Gastrocnemius medialis (tissue), 4 donors: ENCODE data around the gene TMEM247.

Experiments used
- POLR2A ChIP-seq, 2 donors: fragments of 450-650 bp; IDR thresholded peaks; one replicate each; pipeline ENCODE4 v1.6.1; 2017; ENCODE audit warnings: antibody characterized with exemption in 2 of 2, mild to moderate bottlenecking in 2 of 2, moderate library complexity in 2 of 2
- TF ChIP-seq, protein P1 (sequence below), 5 experiments: fragments of 450-650 bp in 3 of 5; fragments of 200-600 bp in 2 of 5; sonication (generic) in 2 of 5; IDR thresholded peaks in 4 of 5; conservative IDR thresholded peaks in 1 of 5; 1 replicate in 4 of 5; 2 replicates in 1 of 5; pipeline ENCODE4 v1.5.1; 2016 to 2019; ENCODE audit warnings: antibody characterized with exemption in 5 of 5, mild to moderate bottlenecking in 3 of 5, moderate library complexity in 3 of 5

DNA sequence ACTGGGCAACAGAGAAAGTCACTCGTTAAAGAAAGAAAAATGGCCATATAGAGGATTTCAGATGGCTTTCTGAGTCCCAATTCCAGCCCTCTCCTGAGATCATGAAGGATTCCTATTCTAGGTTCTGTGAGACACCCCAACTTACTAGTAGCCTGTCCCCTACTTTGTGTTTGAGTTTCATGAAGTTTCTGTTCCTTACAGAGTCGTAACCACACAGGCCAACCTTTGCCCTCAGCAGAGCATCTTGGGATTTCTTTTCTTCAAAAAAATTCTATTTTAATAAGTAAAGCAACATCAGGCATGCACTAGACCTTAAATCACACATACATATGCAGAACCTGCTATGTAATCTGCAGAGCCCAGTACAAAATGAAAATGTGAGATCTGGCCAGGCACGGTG lies 30.4 kb downstream of the TMEM247 start:
- TF ChIP-seq, protein P1, sequence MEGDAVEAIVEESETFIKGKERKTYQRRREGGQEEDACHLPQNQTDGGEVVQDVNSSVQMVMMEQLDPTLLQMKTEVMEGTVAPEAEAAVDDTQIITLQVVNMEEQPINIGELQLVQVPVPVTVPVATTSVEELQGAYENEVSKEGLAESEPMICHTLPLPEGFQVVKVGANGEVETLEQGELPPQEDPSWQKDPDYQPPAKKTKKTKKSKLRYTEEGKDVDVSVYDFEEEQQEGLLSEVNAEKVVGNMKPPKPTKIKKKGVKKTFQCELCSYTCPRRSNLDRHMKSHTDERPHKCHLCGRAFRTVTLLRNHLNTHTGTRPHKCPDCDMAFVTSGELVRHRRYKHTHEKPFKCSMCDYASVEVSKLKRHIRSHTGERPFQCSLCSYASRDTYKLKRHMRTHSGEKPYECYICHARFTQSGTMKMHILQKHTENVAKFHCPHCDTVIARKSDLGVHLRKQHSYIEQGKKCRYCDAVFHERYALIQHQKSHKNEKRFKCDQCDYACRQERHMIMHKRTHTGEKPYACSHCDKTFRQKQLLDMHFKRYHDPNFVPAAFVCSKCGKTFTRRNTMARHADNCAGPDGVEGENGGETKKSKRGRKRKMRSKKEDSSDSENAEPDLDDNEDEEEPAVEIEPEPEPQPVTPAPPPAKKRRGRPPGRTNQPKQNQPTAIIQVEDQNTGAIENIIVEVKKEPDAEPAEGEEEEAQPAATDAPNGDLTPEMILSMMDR (IDR thresholded peaks at IDR 0.05 in 4 of 5, conservative IDR thresholded peaks at IDR 0.05 in 1 of 5), result no peak
- TF ChIP-seq POLR2A (IDR thresholded peaks at IDR 0.05), result no peak
